HepG2 (cell line): ENCODE results near the gene RNPEPL1. TPM values are rescaled to one million over a fixed set of nuclear protein-coding genes. Genes with fewer than 3 reads are reported as not detected.

Experiments used
- ARNT ChIP-seq: fragments of 450-650 bp; IDR thresholded peaks from 2 replicates; pipeline ENCODE4 v1.6.1; 2017
- CENPX ChIP-seq: sonication (generic); formaldehyde crosslinking; IDR thresholded peaks from 2 replicates; pipeline ENCODE4 v1.9.0; 2021; ENCODE audit warnings: mild to moderate bottlenecking, missing genetic modification reagents, moderate library complexity
- GABPB1 ChIP-seq: IDR thresholded peaks from 2 replicates; pipeline ENCODE4 v1.6.1; 2016; ENCODE audit warnings: mild to moderate bottlenecking, missing genetic modification reagents, moderate library complexity, missing compliant biosample characterization
- GFI1 ChIP-seq: sonication (generic); formaldehyde crosslinking; IDR thresholded peaks from 2 replicates; pipeline ENCODE4 v1.5.0; 2020; ENCODE audit warnings: missing genetic modification reagents, mild to moderate bottlenecking, borderline replicate concordance
- MED8 ChIP-seq: sonication (generic); formaldehyde crosslinking; IDR thresholded peaks from 2 replicates; pipeline ENCODE4 v1.8.1; 2023; ENCODE audit warnings: mild to moderate bottlenecking, missing genetic modification reagents; ENCODE audit not compliant: insufficient replicate concordance
- REXO4 ChIP-seq: sonication (generic); formaldehyde crosslinking; IDR thresholded peaks from 2 replicates; pipeline ENCODE4 v1.8.0; 2022; ENCODE audit warnings: missing genetic modification reagents, mild to moderate bottlenecking, borderline replicate concordance
- SOX5 ChIP-seq: IDR thresholded peaks from 2 replicates; pipeline ENCODE4 v1.6.1; 2016; ENCODE audit warnings: borderline replicate concordance
- SOX6 ChIP-seq, 2 experiments: fragments of 450-650 bp in 1 of 2; sonication (generic) in 1 of 2; formaldehyde crosslinking in 1 of 2; IDR thresholded peaks; 2 replicates each; pipeline versions ENCODE4 v1.4.0 to v1.6.1; 2017 to 2020; ENCODE audit warnings: antibody characterized with exemption in 1 of 2, mild to moderate bottlenecking in 1 of 2, missing genetic modification reagents in 1 of 2
- SP2 ChIP-seq: sonication (generic); formaldehyde crosslinking; IDR thresholded peaks from 2 replicates; pipeline ENCODE4 v1.5.1; 2020; ENCODE audit warnings: mild to moderate bottlenecking, missing genetic modification reagents
- THAP11 ChIP-seq: IDR thresholded peaks from 2 replicates; pipeline ENCODE4 v1.6.1; 2016; ENCODE audit warnings: missing biosample characterization, missing genetic modification reagents
- XBP1 ChIP-seq: sonication (generic); formaldehyde crosslinking; IDR thresholded peaks from 2 replicates; pipeline ENCODE4 v1.5.0; 2020; ENCODE audit warnings: missing genetic modification reagents
- XRCC5 ChIP-seq: fragments of 200-400 bp; formaldehyde crosslinking; optimal IDR thresholded peaks from 2 replicates; pipeline ENCODE3; 2017; ENCODE audit warnings: mild to moderate bottlenecking, low read length
- ZFP36 ChIP-seq: fragments of 150-350 bp; IDR thresholded peaks from 2 replicates; pipeline ENCODE4 v1.6.1; 2018; ENCODE audit warnings: borderline replicate concordance, low read length, low read depth; ENCODE audit not compliant: partially characterized antibody
- ZFP36L1 ChIP-seq: sonication (generic); formaldehyde crosslinking; IDR thresholded peaks from 2 replicates; pipeline ENCODE4 v1.8.0; 2022; ENCODE audit warnings: mild to moderate bottlenecking, missing genetic modification reagents, moderate library complexity
- ZMYM4 ChIP-seq: sonication (generic); formaldehyde crosslinking; IDR thresholded peaks from 2 replicates; pipeline ENCODE4 v1.8.1; 2023; ENCODE audit warnings: mild to moderate bottlenecking, missing genetic modification reagents
- ZNF234 ChIP-seq: sonication (generic); formaldehyde crosslinking; conservative IDR thresholded peaks from 2 replicates; pipeline ENCODE4 v1.5.1; 2020; ENCODE audit warnings: mild to moderate bottlenecking, missing genetic modification reagents
- ZNF329 ChIP-seq: sonication (generic); formaldehyde crosslinking; IDR thresholded peaks from 2 replicates; pipeline ENCODE4 v1.9.0; 2021; ENCODE audit warnings: low read depth, mild to moderate bottlenecking, missing genetic modification reagents
- ZNF446 ChIP-seq: sonication (generic); formaldehyde crosslinking; IDR thresholded peaks from 2 replicates; pipeline ENCODE4 v1.5.0; 2020; ENCODE audit warnings: mild to moderate bottlenecking, missing genetic modification reagents
- ZNF460 ChIP-seq: sonication (generic); formaldehyde crosslinking; IDR thresholded peaks from 2 replicates; pipeline ENCODE4 v1.5.1; 2020; ENCODE audit warnings: missing genetic modification reagents, mild to moderate bottlenecking, borderline replicate concordance
- ZNF543 ChIP-seq: sonication (generic); formaldehyde crosslinking; IDR thresholded peaks from 2 replicates; pipeline ENCODE4 v1.4.0; 2020; ENCODE audit warnings: mild to moderate bottlenecking, missing genetic modification reagents
- ZNF550 ChIP-seq: sonication (generic); formaldehyde crosslinking; IDR thresholded peaks from 2 replicates; pipeline ENCODE4 v1.4.0; 2020; ENCODE audit warnings: mild to moderate bottlenecking, missing genetic modification reagents, borderline replicate concordance
- ZNF678 ChIP-seq: sonication (generic); formaldehyde crosslinking; IDR thresholded peaks from 2 replicates; pipeline ENCODE4 v1.4.0; 2020; ENCODE audit warnings: mild to moderate bottlenecking, missing genetic modification reagents
- polyA plus RNA-seq, 8 experiments: library from polyadenylated mRNA; depleted of rRNA in 3 of 8; stranded (reverse) in 7 of 8; unstranded in 1 of 8; fragments of >200 nt; fragmentation: Illumina TruSeq in 4 of 8; extraction: Trizol in 4 of 8; gene quantifications; 2 replicates each; pipeline versions ENCODE4 v1.2.1 to v1.2.3, GENCODE V29; 2011 to 2016; ENCODE audit warnings: low read depth in 4 of 8, missing spikeins in 1 of 8, mixed read lengths in 1 of 8; ENCODE audit not compliant: insufficient read depth in 1 of 8
- total RNA-seq, 5 experiments: library from RNA; depleted of rRNA; stranded (reverse); fragments of >200 nt; fragmentation: Illumina TruSeq; extraction: Trizol; gene quantifications; 2 replicates each; pipeline ENCODE4 v1.2.3, GENCODE V29; 2016; ENCODE audit warnings: low read depth in 1 of 5
- TF ChIP-seq, protein P1 (sequence below): sonication (generic); formaldehyde crosslinking; IDR thresholded peaks from 2 replicates; pipeline ENCODE4 v1.8.0; 2022; ENCODE audit warnings: mild to moderate bottlenecking, missing genetic modification reagents, moderate library complexity
- TF ChIP-seq, protein P2 (sequence below): sonication (generic); formaldehyde crosslinking; IDR thresholded peaks from 2 replicates; pipeline ENCODE4 v1.4.0; 2020; ENCODE audit warnings: missing genetic modification reagents
- TF ChIP-seq, protein P3 (sequence below): sonication (generic); formaldehyde crosslinking; IDR thresholded peaks from 2 replicates; pipeline ENCODE4 v1.8.0; 2022; ENCODE audit warnings: missing genetic modification reagents, mild to moderate bottlenecking, borderline replicate concordance
- TF ChIP-seq, protein P4 (sequence below): sonication (generic); formaldehyde crosslinking; IDR thresholded peaks from 2 replicates; pipeline ENCODE4 v1.5.0; 2020; ENCODE audit warnings: missing genetic modification reagents

RNPEPL1 gene
- total and polyA plus RNA-seq, 2 of the 13 experiments (the other 11 are each of a cell fraction or from before 2014, with no cell fraction given): 13.0 to 18.0 TPM

DNA sequence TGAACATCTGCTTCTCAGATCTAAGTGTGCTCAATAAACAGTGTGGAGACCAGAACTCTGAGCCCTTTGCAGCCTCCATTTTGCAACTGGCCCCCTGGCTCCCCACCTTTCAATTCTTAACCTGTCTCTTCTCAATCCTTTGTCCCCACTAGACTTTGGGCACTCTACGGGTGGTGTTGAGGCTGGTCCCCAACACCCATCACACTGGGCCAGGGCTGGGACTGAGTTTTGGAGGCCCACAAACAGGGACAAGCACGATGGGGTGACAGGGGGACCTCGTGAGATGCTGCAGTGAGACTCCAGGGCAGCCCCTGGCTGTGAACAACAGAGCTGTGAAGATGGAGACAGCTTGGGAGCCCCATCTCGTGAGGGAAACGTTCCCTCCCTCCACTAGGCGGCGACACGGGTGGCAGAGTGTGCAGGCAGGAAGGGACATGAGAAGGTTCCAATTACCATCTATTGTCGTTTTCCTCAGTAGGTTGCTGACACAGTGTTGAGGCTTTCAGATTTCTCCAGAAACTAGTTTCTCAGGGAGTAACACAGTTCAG, 11.7 kb upstream of the RNPEPL1 start (continued):
- TF ChIP-seq ZMYM4 (CRISPR knock-in tag) (peak; percentile 40; the same call in 1 of the 2 replicates), THAP11 (CRISPR knock-in tag) (peak; percentile 42; the same call in 1 of the 2 replicates), SOX5 (no peak), XRCC5 (peak; percentile 68), SOX6 (IDR thresholded peaks at IDR 0.05) (no peak), SOX6 (CRISPR knock-in tag; IDR thresholded peaks at IDR 0.05) (no peak), GABPB1 (CRISPR knock-in tag) (no peak), GFI1 (CRISPR knock-in tag) (no peak), REXO4 (no peak), CENPX (CRISPR knock-in tag) (no peak), ZNF446 (CRISPR knock-in tag) (no peak), ZNF543 (CRISPR knock-in tag) (no peak), ZNF678 (CRISPR knock-in tag) (no peak), ZFP36L1 (CRISPR knock-in tag) (no peak), ZFP36 (no peak), SP2 (no peak), ZNF460 (no peak), ZNF234 (CRISPR knock-in tag) (no peak), ZNF550 (CRISPR knock-in tag) (no peak), ARNT (no peak), ZNF329 (0 out of 2 replicates have a peak, but pooled peaks have one; percentile 27), MED8 (CRISPR knock-in tag) (no peak), XBP1 (CRISPR knock-in tag) (no peak)
- TF ChIP-seq, protein P1, sequence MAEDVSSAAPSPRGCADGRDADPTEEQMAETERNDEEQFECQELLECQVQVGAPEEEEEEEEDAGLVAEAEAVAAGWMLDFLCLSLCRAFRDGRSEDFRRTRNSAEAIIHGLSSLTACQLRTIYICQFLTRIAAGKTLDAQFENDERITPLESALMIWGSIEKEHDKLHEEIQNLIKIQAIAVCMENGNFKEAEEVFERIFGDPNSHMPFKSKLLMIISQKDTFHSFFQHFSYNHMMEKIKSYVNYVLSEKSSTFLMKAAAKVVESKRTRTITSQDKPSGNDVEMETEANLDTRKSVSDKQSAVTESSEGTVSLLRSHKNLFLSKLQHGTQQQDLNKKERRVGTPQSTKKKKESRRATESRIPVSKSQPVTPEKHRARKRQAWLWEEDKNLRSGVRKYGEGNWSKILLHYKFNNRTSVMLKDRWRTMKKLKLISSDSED: no peak
- TF ChIP-seq, protein P2, sequence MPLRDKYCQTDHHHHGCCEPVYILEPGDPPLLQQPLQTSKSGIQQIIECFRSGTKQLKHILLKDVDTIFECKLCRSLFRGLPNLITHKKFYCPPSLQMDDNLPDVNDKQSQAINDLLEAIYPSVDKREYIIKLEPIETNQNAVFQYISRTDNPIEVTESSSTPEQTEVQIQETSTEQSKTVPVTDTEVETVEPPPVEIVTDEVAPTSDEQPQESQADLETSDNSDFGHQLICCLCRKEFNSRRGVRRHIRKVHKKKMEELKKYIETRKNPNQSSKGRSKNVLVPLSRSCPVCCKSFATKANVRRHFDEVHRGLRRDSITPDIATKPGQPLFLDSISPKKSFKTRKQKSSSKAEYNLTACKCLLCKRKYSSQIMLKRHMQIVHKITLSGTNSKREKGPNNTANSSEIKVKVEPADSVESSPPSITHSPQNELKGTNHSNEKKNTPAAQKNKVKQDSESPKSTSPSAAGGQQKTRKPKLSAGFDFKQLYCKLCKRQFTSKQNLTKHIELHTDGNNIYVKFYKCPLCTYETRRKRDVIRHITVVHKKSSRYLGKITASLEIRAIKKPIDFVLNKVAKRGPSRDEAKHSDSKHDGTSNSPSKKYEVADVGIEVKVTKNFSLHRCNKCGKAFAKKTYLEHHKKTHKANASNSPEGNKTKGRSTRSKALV: no peak
- TF ChIP-seq, protein P3, sequence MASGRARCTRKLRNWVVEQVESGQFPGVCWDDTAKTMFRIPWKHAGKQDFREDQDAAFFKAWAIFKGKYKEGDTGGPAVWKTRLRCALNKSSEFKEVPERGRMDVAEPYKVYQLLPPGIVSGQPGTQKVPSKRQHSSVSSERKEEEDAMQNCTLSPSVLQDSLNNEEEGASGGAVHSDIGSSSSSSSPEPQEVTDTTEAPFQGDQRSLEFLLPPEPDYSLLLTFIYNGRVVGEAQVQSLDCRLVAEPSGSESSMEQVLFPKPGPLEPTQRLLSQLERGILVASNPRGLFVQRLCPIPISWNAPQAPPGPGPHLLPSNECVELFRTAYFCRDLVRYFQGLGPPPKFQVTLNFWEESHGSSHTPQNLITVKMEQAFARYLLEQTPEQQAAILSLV (CRISPR knock-in tag): no peak
- TF ChIP-seq, protein P4, sequence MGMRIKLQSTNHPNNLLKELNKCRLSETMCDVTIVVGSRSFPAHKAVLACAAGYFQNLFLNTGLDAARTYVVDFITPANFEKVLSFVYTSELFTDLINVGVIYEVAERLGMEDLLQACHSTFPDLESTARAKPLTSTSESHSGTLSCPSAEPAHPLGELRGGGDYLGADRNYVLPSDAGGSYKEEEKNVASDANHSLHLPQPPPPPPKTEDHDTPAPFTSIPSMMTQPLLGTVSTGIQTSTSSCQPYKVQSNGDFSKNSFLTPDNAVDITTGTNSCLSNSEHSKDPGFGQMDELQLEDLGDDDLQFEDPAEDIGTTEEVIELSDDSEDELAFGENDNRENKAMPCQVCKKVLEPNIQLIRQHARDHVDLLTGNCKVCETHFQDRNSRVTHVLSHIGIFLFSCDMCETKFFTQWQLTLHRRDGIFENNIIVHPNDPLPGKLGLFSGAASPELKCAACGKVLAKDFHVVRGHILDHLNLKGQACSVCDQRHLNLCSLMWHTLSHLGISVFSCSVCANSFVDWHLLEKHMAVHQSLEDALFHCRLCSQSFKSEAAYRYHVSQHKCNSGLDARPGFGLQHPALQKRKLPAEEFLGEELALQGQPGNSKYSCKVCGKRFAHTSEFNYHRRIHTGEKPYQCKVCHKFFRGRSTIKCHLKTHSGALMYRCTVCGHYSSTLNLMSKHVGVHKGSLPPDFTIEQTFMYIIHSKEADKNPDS (CRISPR knock-in tag): no peak
